ENCODE measurements around the gene ZNF683.

DNA sequence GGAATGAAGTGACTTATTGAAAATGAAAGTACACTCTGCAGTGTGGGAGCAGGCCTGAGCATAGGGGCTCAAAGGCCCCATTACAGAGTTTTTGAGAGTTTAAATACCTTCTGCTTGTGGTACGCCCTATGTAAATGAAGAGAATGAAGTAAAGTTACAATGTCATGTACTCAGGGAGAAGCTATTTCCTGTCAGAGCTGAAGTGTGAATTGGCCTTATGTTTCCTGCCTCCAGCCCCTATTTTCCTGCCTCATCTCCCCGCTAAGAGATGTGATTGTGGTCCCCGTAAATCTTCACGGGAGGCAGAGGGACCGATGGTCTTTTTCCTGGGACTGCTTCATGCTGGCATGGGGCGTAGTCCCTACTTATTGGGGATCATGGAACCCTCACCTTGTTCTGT lies 2.5 kb upstream of the ZNF683 start:
- TF ChIP-seq EZH2phosphoT487 (IDR thresholded peaks at IDR 0.05; ENCODE audit: borderline replicate concordance) = no peak
- TF ChIP-seq, protein P1, sequence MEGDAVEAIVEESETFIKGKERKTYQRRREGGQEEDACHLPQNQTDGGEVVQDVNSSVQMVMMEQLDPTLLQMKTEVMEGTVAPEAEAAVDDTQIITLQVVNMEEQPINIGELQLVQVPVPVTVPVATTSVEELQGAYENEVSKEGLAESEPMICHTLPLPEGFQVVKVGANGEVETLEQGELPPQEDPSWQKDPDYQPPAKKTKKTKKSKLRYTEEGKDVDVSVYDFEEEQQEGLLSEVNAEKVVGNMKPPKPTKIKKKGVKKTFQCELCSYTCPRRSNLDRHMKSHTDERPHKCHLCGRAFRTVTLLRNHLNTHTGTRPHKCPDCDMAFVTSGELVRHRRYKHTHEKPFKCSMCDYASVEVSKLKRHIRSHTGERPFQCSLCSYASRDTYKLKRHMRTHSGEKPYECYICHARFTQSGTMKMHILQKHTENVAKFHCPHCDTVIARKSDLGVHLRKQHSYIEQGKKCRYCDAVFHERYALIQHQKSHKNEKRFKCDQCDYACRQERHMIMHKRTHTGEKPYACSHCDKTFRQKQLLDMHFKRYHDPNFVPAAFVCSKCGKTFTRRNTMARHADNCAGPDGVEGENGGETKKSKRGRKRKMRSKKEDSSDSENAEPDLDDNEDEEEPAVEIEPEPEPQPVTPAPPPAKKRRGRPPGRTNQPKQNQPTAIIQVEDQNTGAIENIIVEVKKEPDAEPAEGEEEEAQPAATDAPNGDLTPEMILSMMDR (conservative IDR thresholded peaks at IDR 0.05; ENCODE audit: low read length) = no peak
